Parathyroid adenoma (tissue), 2 donors: ENCODE data around the gene PIGZ.

ENCODE experiments used
- H2AFZ ChIP-seq: fragments of 300-600 bp; sonication (generic); one replicate; pipeline ENCODE4 v1.7.0; 2017; ENCODE audit warnings: antibody characterized with exemption, mild to moderate bottlenecking
- H3K27ac ChIP-seq: fragments of 300-600 bp; sonication (generic); one replicate; pipeline ENCODE4 v1.7.0; 2017
- H3K27me3 ChIP-seq: fragments of 300-600 bp; sonication (generic); one replicate; pipeline ENCODE4 v1.7.0; 2017; ENCODE audit warnings: low read length; ENCODE audit not compliant: control insufficient read depth, insufficient read depth
- H3K36me3 ChIP-seq: fragments of 300-600 bp; sonication (generic); one replicate; pipeline ENCODE4 v1.7.0; 2017; ENCODE audit warnings: low read length; ENCODE audit not compliant: control insufficient read depth, insufficient read depth
- H3K4me1 ChIP-seq: fragments of 300-600 bp; sonication (generic); one replicate; pipeline ENCODE4 v1.7.0; 2017; ENCODE audit warnings: control low read depth
- H3K4me2 ChIP-seq: fragments of 300-600 bp; sonication (generic); one replicate; pipeline ENCODE4 v1.7.0; 2017; ENCODE audit warnings: low read length
- H3K4me3 ChIP-seq: fragments of 300-600 bp; sonication (generic); one replicate; pipeline ENCODE4 v1.7.0; 2017; ENCODE audit warnings: low read depth, low read length
- H3K79me2 ChIP-seq: fragments of 300-600 bp; sonication (generic); one replicate; pipeline ENCODE4 v1.7.0; 2017; ENCODE audit warnings: control low read depth
- H3K9ac ChIP-seq: fragments of 300-600 bp; sonication (generic); one replicate; pipeline ENCODE4 v1.7.0; 2017; ENCODE audit warnings: mild to moderate bottlenecking
- H3K9me3 ChIP-seq: fragments of 300-600 bp; sonication (generic); one replicate; pipeline ENCODE4 v1.7.0; 2017; ENCODE audit warnings: low read length; ENCODE audit not compliant: control insufficient read depth
- TF ChIP-seq, protein P1 (sequence below): fragments of 300-600 bp; sonication (generic); IDR thresholded peaks from one replicate; pipeline ENCODE4 v1.7.0; 2017; ENCODE audit warnings: antibody characterized with exemption, mild to moderate bottlenecking
- donor health status: primary hyperparathyroidism.

The PIGZ gene

DNA sequence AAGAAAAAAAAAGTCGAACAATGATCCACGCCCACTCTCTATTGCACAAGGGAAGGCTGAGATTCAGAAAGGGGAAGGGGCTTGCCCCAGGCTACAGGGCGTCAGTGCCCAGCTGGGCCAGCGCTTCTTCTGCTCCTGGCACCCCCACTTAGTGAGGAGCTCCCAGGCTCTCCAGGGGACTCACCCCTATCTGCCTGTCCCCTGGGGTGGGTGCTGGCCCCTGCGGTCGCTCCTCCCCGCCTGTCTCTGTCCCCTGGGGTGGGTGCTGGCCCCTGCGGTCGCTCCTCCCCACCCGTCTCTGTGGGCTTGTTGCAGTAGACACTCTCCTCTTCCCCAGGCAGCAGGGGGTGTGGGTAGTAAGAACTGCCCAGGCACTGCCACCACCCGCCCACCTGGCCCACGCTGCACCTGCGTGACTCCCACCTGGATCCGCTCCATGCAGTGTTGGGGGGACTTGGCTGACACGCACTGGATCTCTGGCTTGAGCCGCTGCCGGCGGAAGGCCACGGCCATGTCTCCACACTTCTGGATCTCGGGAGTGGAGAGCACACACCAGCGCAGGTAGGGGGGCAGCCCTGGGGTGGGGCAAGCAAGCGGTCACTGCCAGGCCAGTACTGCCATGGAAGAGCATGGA is 46.4 kb upstream of the PIGZ start:
- no peaks in the 10 kb centered on the region for H3K27me3 ChIP-seq
- TF ChIP-seq, protein P1, sequence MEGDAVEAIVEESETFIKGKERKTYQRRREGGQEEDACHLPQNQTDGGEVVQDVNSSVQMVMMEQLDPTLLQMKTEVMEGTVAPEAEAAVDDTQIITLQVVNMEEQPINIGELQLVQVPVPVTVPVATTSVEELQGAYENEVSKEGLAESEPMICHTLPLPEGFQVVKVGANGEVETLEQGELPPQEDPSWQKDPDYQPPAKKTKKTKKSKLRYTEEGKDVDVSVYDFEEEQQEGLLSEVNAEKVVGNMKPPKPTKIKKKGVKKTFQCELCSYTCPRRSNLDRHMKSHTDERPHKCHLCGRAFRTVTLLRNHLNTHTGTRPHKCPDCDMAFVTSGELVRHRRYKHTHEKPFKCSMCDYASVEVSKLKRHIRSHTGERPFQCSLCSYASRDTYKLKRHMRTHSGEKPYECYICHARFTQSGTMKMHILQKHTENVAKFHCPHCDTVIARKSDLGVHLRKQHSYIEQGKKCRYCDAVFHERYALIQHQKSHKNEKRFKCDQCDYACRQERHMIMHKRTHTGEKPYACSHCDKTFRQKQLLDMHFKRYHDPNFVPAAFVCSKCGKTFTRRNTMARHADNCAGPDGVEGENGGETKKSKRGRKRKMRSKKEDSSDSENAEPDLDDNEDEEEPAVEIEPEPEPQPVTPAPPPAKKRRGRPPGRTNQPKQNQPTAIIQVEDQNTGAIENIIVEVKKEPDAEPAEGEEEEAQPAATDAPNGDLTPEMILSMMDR: no peak
- no peak overlapping the region for H2AFZ ChIP-seq
- no peak overlapping the region for H3K9ac ChIP-seq
- H3K4me1 ChIP-seq: no peaks in the 10 kb centered on the region
- H3K4me2 ChIP-seq: no peak overlapping the region
- H3K9me3 ChIP-seq: no peaks in the 10 kb centered on the region
- H3K27ac ChIP-seq: no peak overlapping the region
- H3K4me3 ChIP-seq: no peak overlapping the region
- H3K36me3 ChIP-seq: no peaks in the 10 kb centered on the region
- no peaks in the 10 kb centered on the region for H3K79me2 ChIP-seq

DNA sequence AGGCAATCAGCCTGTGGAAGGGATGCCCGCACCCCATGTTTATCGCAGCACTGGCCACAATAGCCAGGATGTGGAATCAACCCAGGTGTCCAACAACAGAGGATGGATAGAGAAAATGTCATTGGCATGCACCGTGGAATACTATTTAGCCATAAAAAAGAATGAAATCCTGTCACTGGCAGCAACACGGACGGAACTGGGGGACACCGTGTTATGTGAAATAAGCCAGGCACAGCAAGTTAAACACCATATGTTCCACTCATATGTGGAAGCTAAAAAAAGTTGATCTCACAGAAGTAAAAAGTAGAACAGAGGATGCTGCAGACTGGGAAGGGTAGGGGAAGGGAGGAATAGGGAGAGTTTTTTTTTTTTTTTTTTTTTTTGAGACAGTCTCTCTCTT is 45.4 kb upstream of the PIGZ start:
- TF ChIP-seq, protein P1: no peak
- H2AFZ ChIP-seq: no peak overlapping the region
- no peak overlapping the region for H3K9ac ChIP-seq
- no peaks in the 10 kb centered on the region for H3K79me2 ChIP-seq
- no peaks in the 10 kb centered on the region for H3K4me1 ChIP-seq
- H3K9me3 ChIP-seq: no peaks in the 10 kb centered on the region
- H3K4me2 ChIP-seq: no peak overlapping the region
- no peak overlapping the region for H3K27ac ChIP-seq
- H3K27me3 ChIP-seq: no peaks in the 10 kb centered on the region
- H3K36me3 ChIP-seq: no peaks in the 10 kb centered on the region
- H3K4me3 ChIP-seq: no peak overlapping the region

DNA sequence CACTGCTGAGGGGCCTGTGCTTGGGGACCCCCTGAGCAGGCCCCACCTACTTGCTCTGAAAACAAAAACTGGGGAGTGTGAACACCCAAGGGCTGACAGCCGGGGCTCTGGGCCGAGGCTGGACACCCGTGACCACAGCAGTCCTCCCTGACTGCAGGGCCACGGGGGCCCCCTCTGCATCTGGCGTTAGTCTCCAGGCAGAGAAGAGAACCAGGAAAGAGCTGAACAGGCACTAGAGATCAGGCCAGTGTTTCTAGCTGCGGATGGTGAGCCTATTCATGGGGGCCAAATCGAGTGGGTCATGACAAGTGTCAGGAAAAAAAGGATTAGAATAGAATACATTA is 43.9 kb upstream of the PIGZ start:
- no peak overlapping the region for H3K9ac ChIP-seq
- H3K4me1 ChIP-seq: no peaks in the 10 kb centered on the region
- no peaks in the 10 kb centered on the region for H3K27me3 ChIP-seq
- TF ChIP-seq, protein P1: no peak
- no peak overlapping the region for H2AFZ ChIP-seq
- no peaks in the 10 kb centered on the region for H3K79me2 ChIP-seq
- H3K4me3 ChIP-seq: no peak overlapping the region
- no peak overlapping the region for H3K4me2 ChIP-seq
- no peaks in the 10 kb centered on the region for H3K36me3 ChIP-seq
- no peaks in the 10 kb centered on the region for H3K9me3 ChIP-seq
- H3K27ac ChIP-seq: no peak overlapping the region

DNA sequence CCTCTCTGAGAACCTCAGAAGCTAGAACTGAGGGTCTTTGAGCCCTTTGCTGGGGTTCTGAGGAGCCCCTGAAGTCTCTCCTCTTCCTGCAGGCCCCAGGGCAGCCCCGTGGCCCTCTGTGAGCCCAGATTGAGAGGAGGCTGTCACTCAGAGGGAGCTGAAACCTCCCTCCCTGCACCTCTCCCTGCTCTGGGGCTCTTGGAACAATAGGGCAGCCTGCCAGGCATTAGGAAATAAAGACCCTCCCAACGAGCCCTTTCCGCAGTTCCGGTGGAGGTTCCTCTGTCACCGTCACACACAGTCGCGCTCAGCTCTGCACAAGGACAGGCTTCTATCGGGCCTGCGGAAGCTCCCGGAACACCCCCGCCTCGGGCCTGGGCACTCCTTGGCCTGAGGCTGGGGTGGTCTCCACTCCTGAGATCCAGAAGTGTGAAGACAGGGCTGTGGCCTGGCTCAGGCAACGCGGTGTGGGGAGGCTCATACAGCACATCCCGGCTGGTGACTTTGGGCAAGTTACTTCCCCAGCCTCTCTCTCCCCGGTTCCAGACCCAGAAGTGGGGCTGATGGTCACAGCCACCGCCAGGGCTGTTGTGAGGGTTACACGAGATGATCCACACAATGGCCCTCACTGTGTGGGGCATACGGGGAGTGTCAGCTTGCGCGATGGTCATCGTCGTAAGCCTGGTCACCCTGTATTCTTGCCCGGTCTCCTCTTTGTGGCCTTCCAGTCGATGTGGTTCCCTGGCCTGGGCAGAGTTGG is 43.3 kb upstream of the PIGZ start:
- H3K9me3 ChIP-seq: no peaks in the 10 kb centered on the region
- H3K4me1 ChIP-seq: no peaks in the 10 kb centered on the region
- no peak overlapping the region for H3K27ac ChIP-seq
- H3K4me2 ChIP-seq: no peak overlapping the region
- no peaks in the 10 kb centered on the region for H3K79me2 ChIP-seq
- no peak overlapping the region for H3K4me3 ChIP-seq
- H3K36me3 ChIP-seq: no peaks in the 10 kb centered on the region
- TF ChIP-seq, protein P1: no peak
- H3K27me3 ChIP-seq: no peaks in the 10 kb centered on the region
- H2AFZ ChIP-seq: no peak overlapping the region
- H3K9ac ChIP-seq: no peak overlapping the region
